HG03558 (cell line): Measurements from ENCODE around the gene PTPRN2.

Experiments
- ATAC-seq: cut with Tn5 transposase; IDR thresholded peaks from one replicate; pipeline ENCODE4 v1.9.1; 2021; ENCODE audit warnings: moderate number of reproducible peaks; ENCODE audit not compliant: unreplicated experiment; ENCODE audit errors: extremely low read depth

PTPRN2 gene

DNA sequence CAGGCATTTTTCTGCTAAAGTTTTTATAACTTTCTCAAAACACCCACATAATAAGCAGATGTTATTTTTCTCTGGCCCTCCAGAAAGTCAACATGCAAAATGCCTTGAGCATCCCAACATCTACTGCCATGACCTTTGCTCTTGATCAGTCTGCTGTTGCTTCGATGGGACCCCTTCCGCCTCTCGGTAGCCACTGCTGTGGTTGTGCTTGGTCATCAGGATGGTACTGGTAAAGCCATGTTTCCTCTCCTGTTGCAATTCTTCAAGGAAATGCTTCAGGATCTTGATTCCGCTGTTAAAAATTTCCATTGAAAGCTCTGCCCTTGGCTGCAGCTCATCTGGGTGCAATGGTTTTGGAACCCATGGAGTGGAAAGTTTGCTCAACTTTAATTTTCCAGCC is 717.8 kb downstream of the PTPRN2 start:
- no peak for ATAC-seq

GRCh38 chr7:157867685-157868305 is 719.8 kb downstream of the PTPRN2 start:
- no peak for ATAC-seq

DNA sequence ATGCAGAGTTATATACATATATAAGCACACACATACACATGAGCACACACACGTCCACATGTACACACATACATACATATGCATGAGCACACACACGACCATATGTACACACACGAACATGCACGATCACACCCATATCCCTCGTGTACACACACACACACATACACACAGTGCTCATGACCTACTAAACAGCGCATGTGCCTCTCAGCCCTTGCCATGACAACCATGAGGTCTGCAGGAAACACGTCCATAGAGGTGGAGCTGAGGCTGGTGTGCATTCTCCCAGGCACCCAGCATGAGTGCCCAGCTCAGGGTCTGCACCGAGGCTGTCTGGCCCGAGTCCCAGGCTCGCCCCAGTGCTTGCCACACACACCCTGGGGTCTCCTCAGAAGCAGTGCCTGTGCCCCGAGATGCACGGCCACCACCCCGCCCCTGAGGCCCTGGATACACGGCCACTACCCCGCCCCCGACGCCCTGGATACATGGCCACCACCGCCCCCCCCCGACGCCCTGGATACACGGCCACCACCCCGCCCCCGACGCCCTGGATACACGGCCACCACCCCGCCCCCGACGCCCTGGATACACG is 721.2 kb downstream of the PTPRN2 start:
- ATAC-seq = no peak

DNA sequence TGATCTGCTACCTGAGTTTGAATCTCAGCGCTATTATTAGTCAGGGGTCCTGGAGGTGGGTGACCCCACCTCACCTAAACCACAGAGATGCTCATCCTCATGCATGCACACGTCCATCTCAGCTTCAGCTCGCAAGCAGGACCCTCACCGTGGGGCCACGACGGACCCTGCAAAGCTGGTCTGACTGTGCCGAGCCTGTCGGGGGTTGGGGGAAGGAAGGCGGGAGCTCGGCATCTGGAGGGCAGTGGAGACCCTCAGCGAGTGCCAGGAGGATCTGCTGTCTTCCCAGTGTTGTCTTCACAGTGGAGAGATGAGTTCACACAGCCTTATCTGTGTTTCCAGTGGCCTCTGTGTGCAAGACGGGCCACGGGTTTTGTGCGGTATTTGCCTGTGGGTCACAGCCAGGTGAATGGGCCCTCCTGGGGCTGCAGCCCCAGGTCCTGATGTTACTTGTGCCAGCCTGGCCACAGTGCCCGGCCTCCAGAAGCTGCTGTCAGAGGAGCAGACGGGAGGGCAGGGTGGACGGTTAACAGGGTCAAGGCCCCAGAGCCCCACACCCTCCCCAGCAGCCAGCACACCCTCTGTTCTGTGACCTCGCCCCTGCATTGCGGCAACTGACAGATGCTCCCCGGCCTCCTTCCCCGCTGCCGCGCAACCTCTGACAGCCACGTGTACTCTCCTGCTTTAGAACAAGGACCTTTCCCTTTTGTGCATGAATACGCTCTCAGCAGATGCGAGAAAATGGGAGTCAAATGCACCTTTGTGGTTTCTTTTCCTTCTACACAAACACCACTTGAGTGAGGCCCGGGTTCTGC is 722.1 kb downstream of the PTPRN2 start:
- no peak for ATAC-seq

DNA sequence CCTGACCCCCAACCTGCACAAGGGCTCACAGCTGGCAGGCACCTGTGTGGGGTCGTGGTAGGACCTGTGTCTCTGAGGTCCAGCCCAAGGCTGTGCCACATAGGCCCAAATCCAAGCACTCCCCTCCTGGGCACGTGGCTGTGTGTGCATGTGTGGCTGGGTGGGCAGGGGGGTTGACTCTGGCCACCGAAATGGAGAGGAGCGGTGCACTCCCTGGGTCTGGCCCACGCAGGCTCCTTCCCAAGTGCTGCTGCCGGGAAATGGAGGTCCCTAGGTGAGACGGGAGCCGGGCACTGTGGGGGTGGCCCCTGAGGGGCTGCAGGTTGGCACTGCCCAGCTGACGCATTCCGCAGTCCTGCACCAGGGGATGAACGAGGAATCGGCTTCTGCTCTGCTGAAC is 722.7 kb downstream of the PTPRN2 start:
- ATAC-seq = no peak

GRCh38 chr7:157863906-157864810 is 723.5 kb downstream of the PTPRN2 start:
- no peak for ATAC-seq

DNA sequence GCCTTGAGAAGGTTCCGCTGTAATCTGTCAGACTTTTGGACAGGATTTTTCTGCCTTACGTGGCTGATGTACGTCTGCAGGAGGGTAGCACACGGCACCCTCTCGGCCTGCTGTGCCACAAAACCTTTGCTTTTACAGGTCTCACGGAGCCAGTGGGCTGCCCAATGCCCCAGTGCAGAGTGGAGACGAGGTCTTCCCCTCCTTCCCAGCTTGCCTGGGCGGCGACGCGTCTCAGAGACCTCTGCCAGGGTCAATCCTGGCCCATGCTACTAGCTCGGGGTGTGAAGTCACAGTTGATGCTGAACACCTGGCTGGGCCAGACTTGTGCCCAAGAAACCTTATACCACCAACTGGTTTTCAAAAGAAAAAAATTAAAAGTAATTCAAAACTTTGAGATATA is 724.4 kb downstream of the PTPRN2 start:
- no peak for ATAC-seq

- ATAC-seq = no peak
Measured at GRCh38 chr7:157862731-157863130, 724.9 kb downstream of the PTPRN2 start.

DNA sequence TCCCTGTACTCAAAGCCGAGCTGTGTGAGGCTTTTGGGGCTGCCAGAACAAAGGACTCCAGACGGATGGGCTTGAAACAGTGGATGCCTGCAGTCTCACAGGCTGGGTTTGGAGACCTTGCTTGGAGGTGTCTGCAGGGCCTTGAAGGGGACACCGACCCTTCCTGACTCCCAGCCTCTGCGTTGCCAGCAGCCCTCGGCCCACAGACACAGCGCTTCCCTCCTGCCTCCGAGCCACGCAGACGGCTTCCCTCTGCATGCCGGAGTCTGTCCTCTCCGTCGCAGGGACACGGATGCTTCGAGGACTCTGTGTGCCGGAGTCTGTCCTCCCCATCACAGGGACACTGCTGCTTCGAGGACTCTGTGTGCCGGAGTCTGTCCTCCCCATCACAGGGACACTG is 726.1 kb downstream of the PTPRN2 start:
- ATAC-seq = no peak

- no peak for ATAC-seq
Measured at GRCh38 chr7:157861031-157861491, 726.6 kb downstream of the PTPRN2 start.

DNA sequence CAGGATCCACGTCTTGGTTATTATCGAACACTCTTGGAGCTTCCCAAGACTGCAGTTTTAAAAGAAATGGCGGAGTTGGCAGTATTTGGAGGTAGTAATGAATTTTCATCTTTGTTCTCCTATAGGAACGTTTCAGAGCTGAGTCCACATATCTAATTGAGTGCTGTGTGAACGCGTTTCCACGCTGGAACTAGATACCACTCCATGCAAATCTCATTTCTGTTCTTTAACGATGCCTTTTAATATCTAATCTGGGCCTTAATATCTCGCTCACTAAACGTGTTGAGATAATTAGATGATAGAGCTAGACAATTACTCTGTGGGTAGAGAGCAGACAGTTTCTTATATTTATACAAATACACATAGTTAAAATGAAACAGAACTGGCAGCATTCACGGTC is 727.2 kb downstream of the PTPRN2 start:
- ATAC-seq = no peak

GRCh38 chr7:157859915-157860314 is 727.7 kb downstream of the PTPRN2 start:
- ATAC-seq = no peak

- no peak for ATAC-seq
Measured at GRCh38 chr7:157857578-157858075, 730.0 kb downstream of the PTPRN2 start.

DNA sequence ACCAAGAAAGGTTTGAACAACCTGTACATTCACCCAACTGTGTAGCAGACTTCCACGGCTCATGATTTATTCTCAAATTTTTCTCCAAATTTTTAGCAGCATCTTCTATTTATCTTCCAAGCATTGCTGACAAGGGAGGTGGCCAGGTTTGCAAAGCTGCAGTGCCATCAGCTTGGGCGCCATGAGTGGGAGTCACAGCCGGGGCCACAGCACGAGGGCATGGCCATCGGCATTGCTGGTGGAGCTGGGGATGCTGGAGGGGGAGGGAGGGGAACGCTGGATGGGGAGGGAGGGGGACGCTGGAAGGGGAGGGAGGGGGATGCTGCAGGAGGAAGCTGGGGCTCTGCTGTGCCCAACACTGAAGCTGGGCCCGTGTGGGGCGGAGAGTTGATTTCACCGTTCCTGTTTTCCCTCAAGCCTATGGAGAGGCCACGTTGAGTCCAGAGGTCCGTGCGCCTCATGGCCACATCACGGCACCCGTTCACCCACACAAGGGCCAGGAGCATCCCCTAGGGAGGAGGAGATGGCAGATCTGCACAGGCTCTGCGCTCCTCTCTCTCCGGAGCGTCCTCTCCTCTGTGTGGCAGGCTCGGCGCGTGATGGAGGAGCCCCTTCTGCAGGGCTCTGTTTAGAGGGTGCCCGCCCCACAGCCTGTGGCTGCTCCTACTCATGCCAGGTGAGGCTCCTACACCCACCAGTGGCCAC is 730.6 kb downstream of the PTPRN2 start:
- no peak for ATAC-seq

- ATAC-seq = no peak
Measured at GRCh38 chr7:157855452-157856213, 732.0 kb downstream of the PTPRN2 start.

GRCh38 chr7:157855016-157855415 is 732.6 kb downstream of the PTPRN2 start:
- ATAC-seq = no peak

DNA sequence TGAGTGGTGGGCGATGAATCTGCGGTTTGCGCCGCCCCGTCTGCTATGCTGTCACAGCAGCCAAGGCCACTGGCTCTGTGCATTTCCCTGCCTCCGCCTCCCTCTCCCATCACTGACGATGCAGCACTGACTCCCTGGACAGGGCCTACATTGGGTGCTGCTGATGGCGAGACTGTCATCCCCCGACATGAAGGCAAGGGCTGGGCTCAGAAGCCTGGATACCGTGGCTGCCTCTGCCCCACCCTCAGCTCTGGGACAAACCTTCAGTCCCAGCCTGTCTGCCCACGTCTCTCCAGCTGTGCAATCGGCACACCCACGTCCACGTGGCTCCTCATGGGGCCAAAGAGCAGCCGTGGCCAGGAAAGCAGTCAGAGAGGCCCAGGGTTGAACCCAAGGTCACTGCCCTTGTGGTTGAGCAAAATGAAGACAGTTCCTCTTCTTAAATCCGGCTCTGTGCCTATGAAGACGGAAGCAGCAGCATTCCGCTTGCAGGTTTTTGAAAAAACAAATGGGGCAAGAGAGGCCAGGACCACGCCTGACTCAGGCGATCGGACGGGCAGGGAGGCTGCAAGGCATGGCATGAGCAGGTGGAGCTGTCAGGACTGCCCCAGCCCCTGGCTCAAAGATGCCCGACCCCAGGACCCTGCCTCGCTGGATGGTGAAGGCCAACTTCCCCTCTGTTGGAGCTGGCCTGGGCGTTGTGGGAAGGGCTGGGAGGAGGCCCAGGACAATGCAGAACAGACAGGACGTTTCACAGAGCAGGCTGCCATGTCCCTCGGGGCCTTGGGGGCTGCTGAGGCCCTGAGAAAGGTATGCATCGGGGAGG is 733.3 kb downstream of the PTPRN2 start:
- ATAC-seq = no peak

GRCh38 chr7:157853789-157854065 is 733.9 kb downstream of the PTPRN2 start:
- no peak for ATAC-seq
